GM12865 (cell line): ENCODE measurements around the gene PPOX.

ENCODE experiments used
- DNase-seq: peaks from one replicate; pipeline ENCODE4 v3.0.0; 2010; ENCODE audit warnings: low read depth
- H3K4me3 ChIP-seq: 2 replicates; pipeline ENCODE4 v1.5.1; 2011; ENCODE audit warnings: mild to moderate bottlenecking, low read depth, low read length, control low read depth
- TF ChIP-seq, protein P1 (sequence below): IDR thresholded peaks from 2 replicates; pipeline ENCODE4 v1.5.1; 2011; ENCODE audit warnings: low read length, control low read depth, low read depth, inconsistent platforms; ENCODE audit not compliant: insufficient read depth; ENCODE audit errors: missing control alignments

Gene PPOX

DNA sequence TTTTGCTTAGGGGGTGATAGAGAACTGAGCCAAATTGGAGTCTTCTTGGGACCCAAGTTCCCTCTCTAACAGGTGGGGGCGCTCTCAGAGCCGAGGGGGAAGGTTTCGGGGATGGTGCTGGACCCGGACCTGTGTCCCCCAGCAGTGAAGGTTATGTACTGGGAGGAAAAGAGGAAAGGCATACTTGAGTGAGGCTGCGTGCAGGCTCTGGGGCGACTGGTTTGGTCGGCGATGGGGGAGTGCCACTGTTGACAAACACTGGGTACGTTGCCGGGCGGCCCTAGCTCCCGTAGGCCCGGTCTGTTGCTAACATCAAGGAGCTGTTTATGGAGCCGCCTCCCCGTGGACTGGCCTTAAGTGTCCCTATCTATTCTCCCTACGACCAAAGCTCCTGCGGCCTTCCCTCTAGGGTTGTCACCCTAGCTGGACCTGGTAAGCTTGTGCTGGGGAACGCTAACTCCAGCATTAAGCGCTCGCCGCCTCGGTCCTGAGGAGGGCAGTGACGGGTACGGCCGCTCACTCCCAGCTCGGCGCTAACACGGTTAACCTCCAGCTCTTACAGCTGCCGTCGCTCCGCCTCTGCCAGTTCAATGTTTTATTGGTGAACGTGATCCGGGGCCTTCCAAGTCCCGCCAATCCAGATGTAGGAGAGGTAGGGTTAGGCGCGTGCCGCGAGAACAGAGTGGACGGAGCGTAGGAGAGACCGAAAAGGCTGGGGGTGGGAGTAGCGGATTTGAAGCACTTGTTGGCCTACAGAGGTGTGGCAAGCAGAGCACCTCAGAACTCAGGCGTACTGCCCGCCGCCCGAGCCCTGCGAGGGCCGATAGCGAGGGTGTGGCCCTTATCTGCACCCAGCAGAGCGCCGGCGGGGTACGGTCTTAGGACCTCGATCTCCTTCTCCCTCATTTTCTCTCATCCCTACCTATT, at the start of gene PPOX:
Gene PPOX, plus strand, starts transcription at position 685 of the 927 bp plus-strand sequence. CDS start 422 bp downstream, outside the sequence.
- peak; percentile 99 for DNase-seq
- TF ChIP-seq, protein P1, sequence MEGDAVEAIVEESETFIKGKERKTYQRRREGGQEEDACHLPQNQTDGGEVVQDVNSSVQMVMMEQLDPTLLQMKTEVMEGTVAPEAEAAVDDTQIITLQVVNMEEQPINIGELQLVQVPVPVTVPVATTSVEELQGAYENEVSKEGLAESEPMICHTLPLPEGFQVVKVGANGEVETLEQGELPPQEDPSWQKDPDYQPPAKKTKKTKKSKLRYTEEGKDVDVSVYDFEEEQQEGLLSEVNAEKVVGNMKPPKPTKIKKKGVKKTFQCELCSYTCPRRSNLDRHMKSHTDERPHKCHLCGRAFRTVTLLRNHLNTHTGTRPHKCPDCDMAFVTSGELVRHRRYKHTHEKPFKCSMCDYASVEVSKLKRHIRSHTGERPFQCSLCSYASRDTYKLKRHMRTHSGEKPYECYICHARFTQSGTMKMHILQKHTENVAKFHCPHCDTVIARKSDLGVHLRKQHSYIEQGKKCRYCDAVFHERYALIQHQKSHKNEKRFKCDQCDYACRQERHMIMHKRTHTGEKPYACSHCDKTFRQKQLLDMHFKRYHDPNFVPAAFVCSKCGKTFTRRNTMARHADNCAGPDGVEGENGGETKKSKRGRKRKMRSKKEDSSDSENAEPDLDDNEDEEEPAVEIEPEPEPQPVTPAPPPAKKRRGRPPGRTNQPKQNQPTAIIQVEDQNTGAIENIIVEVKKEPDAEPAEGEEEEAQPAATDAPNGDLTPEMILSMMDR = peak; percentile 62
- H3K4me3 ChIP-seq = peak within 1 kb of the TSS; percentile 82

DNA sequence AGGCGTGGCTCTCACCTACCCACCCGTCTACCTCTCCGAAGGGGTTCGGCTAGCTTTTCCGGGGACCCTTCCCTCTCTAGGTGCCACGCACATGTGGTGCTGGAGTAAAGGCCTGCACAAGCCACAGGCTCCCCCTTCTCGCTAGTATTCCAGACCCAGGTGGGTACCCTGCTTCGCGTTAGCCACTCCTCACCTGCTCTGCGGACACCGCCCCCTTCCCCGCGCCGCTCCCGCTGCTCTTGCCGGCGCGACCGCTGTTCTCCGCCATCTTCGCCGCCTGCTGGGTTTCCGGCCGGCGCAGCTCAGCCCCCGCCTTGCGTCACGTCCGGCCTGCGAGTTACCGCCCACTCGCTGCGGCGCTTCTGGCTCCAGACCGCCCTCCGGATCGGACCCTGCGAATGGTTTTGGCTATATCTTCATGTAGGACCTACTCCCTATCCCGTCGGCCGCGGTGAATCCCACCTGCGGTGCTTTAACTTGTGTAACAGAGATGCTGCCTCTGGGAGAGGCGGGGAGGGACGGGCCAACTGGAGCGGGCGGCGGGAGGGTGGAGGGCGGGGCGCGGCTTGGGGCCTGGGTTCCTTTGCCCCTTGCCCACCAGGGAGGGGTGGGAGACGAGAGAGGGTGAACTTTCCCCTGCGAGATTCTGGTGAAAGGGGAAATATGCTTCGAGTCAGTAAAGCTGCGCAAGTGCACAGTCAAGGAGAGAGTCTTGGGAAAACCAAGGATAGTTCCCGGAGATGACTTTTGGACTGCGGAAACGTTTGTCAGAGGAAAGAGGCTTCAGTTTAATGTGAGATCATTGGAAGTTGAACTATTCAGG, 48.3 kb upstream of the PPOX start, which contains the start of the genes NIT1 and PFDN2:
Gene NIT1, plus strand, starts transcription at position 347 of the 823 bp plus-strand sequence. Its CDS starts 72 bp downstream, at position 419.
Gene PFDN2, minus strand, starts transcription at position 279 of the 823 bp plus-strand sequence. Its CDS starts 11 bp downstream, at position 268.
- TF ChIP-seq, protein P1 = no peak
- peak within 1 kb of the TSS; percentile 74 for H3K4me3 ChIP-seq
- DNase-seq = peak; percentile 89

DNA sequence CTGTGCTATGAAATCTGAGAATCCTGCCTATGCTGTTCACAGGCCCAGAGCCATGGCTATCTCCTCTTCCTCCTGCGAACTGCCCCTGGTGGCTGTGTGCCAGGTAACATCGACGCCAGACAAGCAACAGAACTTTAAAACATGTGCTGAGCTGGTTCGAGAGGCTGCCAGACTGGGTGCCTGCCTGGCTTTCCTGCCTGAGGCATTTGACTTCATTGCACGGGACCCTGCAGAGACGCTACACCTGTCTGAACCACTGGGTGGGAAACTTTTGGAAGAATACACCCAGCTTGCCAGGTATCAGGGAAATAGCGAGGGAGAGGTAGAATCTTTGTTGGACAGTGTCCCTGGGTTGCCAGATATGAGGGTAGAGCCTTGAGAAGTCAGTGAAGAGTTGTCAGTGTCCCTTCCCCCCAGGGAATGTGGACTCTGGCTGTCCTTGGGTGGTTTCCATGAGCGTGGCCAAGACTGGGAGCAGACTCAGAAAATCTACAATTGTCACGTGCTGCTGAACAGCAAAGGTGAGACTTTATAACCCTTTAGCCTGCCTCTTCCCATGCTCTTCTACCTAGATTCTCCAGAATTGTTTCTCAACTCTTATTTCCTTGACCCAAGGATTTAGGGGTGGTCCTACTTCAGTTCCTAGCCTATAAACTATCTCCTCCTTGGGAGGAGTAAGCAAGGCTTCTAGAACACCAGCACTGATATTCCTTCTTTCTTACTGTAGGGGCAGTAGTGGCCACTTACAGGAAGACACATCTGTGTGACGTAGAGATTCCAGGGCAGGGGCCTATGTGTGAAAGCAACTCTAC, 46.9 kb upstream of the PPOX start:
- TF ChIP-seq, protein P1 = peak; percentile 41

DNA sequence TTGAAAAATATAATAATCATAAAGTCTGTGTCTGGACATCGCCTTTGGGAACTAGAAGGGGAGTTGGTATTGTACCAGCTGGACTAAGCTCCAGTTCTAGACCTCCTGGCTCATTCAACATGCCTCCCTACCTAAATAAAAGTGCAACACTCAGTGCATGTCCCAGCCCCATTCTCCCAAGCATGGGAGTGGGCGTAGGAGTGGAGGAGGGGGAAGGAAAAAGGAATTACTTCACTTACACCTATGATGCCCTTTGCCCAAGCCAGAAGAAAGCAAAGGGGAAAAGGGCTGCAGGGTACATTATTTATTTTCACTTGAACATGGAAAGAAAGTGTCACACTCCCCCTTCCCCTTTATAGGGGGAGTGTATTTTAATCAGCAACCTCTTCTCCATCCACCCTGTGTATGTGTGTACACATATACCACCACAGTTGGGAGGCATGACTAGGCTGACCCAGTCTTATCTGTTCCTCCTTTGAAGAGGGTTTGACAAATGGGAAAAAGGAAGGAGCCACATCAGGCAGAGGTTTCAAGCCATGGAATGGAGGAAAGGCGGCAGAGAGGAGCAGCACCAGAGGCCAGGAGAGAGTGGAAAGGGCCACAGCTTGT, 45.1 kb upstream of the PPOX start:
- H3K4me3 ChIP-seq = no peak overlapping the region
- no peak for DNase-seq
- TF ChIP-seq, protein P1 = no peak

More for the DNA sequence above, 46.9 kb upstream of the PPOX start:
- peak overlapping the region; percentile 74 for H3K4me3 ChIP-seq
- DNase-seq = peak; percentile 78

DNA sequence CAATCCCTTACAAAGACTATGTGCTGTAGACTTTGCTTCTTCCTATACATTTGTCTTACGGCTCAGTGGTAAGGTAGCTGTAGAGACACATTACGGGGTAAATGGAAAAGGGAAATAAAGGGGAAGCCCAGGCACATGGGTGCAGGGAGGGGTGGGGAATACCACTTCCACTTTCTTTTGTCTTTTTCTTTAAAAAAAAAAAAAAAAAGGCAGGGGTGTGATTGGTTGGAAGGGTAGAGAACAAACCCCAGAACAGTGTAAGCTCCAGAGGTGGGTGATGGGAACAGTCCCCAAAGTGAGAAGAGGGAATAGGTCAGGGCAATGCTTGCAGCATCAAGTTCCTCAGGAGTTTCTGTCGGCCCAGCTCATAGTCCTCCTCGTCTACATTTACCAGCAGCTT, 44.4 kb upstream of the PPOX start:
- DNase-seq = peak; percentile 17

More for the DNA sequence above, 44.4 kb upstream of the PPOX start:
- H3K4me3 ChIP-seq = no peak overlapping the region
- TF ChIP-seq, protein P1 = no peak
